K562 (cell line): ENCODE data around the gene LACTB. TPM values are rescaled to one million over a fixed set of nuclear protein-coding genes. Genes with fewer than 3 reads are reported as not detected.

ENCODE experiments used
- AFF1 ChIP-seq, 2 experiments: fragments of 450-650 bp; IDR thresholded peaks; 2 replicates each; pipeline ENCODE4 v1.6.1; 2018; ENCODE audit warnings: mild to moderate bottlenecking in 2 of 2, low read depth in 1 of 2; ENCODE audit not compliant: partially characterized antibody in 2 of 2
- ARID2 ChIP-seq: fragments of 450-650 bp; IDR thresholded peaks from 2 replicates; pipeline ENCODE4 v1.6.1; 2017; ENCODE audit warnings: antibody characterized with exemption, mild to moderate bottlenecking
- DLX4 ChIP-seq: fragments of 250-450 bp; sonication (Bioruptor Pico); IDR thresholded peaks from 2 replicates; pipeline ENCODE4 v1.6.1; 2021; ENCODE audit warnings: mild to moderate bottlenecking
- ERF ChIP-seq: fragments of 450-650 bp; formaldehyde crosslinking; IDR thresholded peaks from 2 replicates; pipeline ENCODE4 v1.4.0; 2020; ENCODE audit warnings: mild to moderate bottlenecking, mixed read lengths
- FOXK2 ChIP-seq, 2 experiments: fragments of 450-650 bp; IDR thresholded peaks in 1 of 2; conservative IDR thresholded peaks in 1 of 2; 2 replicates each; pipeline ENCODE4 v1.6.1; 2016; ENCODE audit warnings: low read depth in 2 of 2, mild to moderate bottlenecking in 1 of 2
- GABPB1 ChIP-seq: sonication (generic); formaldehyde crosslinking; IDR thresholded peaks from 2 replicates; pipeline ENCODE4 v1.8.0; 2022; ENCODE audit warnings: mild to moderate bottlenecking, missing genetic modification reagents
- HLTF ChIP-seq: fragments of 450-650 bp; IDR thresholded peaks from 2 replicates; pipeline ENCODE4 v1.6.1; 2016
- MTA3 ChIP-seq: fragments of 450-650 bp; formaldehyde crosslinking; IDR thresholded peaks from 2 replicates; pipeline ENCODE4 v1.6.1; 2017; ENCODE audit warnings: mild to moderate bottlenecking, borderline replicate concordance
- NCOA1 ChIP-seq: fragments of 450-650 bp; IDR thresholded peaks from 2 replicates; pipeline ENCODE4 v1.6.1; 2016; ENCODE audit warnings: low read depth
- NR2C2 ChIP-seq, 2 experiments: fragments of 200-800 bp in 1 of 2; sonication (Bioruptor generic) in 1 of 2; sonication (generic) in 1 of 2; formaldehyde crosslinking in 1 of 2; IDR thresholded peaks; 2 replicates each; pipeline versions ENCODE4 v1.6.1 to v1.8.0; 2016 to 2022; ENCODE audit warnings: mild to moderate bottlenecking in 1 of 2, missing compliant biosample characterization in 1 of 2, missing genetic modification characterization in 1 of 2, missing genetic modification reagents in 1 of 2
- PHF20 ChIP-seq: fragments of 450-650 bp; IDR thresholded peaks from 2 replicates; pipeline ENCODE4 v1.6.1; 2018; ENCODE audit not compliant: partially characterized antibody
- RAD51 ChIP-seq: fragments of 450-650 bp; IDR thresholded peaks from 2 replicates; pipeline ENCODE4 v1.7.1; 2016; ENCODE audit warnings: low read depth, mild to moderate bottlenecking, borderline replicate concordance
- RFX1 ChIP-seq: fragments of 450-650 bp; IDR thresholded peaks from 2 replicates; pipeline ENCODE4 v1.6.1; 2016; ENCODE audit warnings: mild to moderate bottlenecking, moderate library complexity
- SMARCA5 ChIP-seq: fragments of 450-650 bp; IDR thresholded peaks from 2 replicates; pipeline ENCODE4 v1.6.1; 2016
- SMARCE1 ChIP-seq: fragments of 450-650 bp; IDR thresholded peaks from 2 replicates; pipeline ENCODE4 v1.7.1; 2016; ENCODE audit warnings: mild to moderate bottlenecking
- SREBF2 ChIP-seq: sonication (generic); formaldehyde crosslinking; IDR thresholded peaks from 2 replicates; pipeline ENCODE4 v1.4.0; 2020; ENCODE audit warnings: mild to moderate bottlenecking, missing genetic modification reagents
- THRB ChIP-seq: fragments of 450-650 bp; formaldehyde crosslinking; conservative IDR thresholded peaks from 2 replicates; pipeline ENCODE4 v1.4.0; 2022; ENCODE audit warnings: mild to moderate bottlenecking, missing genetic modification characterization
- ZBTB26 ChIP-seq: fragments of 450-650 bp; formaldehyde crosslinking; IDR thresholded peaks from 2 replicates; pipeline ENCODE4 v1.4.0; 2022; ENCODE audit warnings: missing genetic modification characterization
- ZFX ChIP-seq: sonication (generic); formaldehyde crosslinking; IDR thresholded peaks from 2 replicates; pipeline ENCODE4 v1.8.0; 2022; ENCODE audit warnings: mild to moderate bottlenecking, missing genetic modification reagents, moderate library complexity
- ZNF224 ChIP-seq: sonication (generic); formaldehyde crosslinking; IDR thresholded peaks from 2 replicates; pipeline ENCODE4 v1.8.0; 2022; ENCODE audit warnings: mild to moderate bottlenecking, missing genetic modification reagents
- ZNF408 ChIP-seq: fragments of 250-450 bp; sonication (Bioruptor Pico); IDR thresholded peaks from 2 replicates; pipeline ENCODE4 v1.4.0; 2020; ENCODE audit warnings: low read depth, mild to moderate bottlenecking, moderate library complexity
- polyA plus RNA-seq, 8 experiments: library from polyadenylated mRNA; depleted of rRNA in 4 of 8; stranded (reverse) in 5 of 8; unstranded in 3 of 8; fragments of >200 nt; fragmentation: Nextera tagmentation in 2 of 8; fragmentation: Illumina TruSeq in 1 of 8; extraction: Ambion mirVana in 2 of 8; extraction: Trizol in 1 of 8; gene quantifications; 2 replicates each; pipeline versions ENCODE4 v1.2.1 to v1.2.3, GENCODE V29; 2011 to 2014; ENCODE audit warnings: inconsistent platforms in 1 of 8, missing spikeins in 1 of 8
- total RNA-seq, 7 experiments: library from RNA; depleted of rRNA in 6 of 7; stranded (reverse); fragments of >200 nt in 6 of 7; fragmentation: Illumina TruSeq in 2 of 7; extraction: Trizol in 2 of 7; gene quantifications; 2 replicates each; pipeline versions ENCODE4 v1.2.1 to v1.2.3, GENCODE V29; 2011 to 2021; ENCODE audit warnings: low replicate concordance in 1 of 7

The LACTB gene
- total and polyA plus RNA-seq, 9 of the 15 experiments (the other 6 are each of a cell fraction or from before 2014, with no cell fraction given): 3.1 to 15.5 (median 9.8) TPM

- TF ChIP-seq DLX4 (CRISPR knock-in tag) (no peak), SMARCA5 (peak; percentile 84; the same call in 1 of the 2 replicates), RFX1 (no peak), THRB (CRISPR knock-in tag) (peak; percentile 87), AFF1 (IDR thresholded peaks at IDR 0.05; ENCODE audit: low read depth in 1 of 2, partially characterized antibody in 2 of 2) (peak; percentile 53 to 61), NCOA1 (peak; percentile 29; the same call in 1 of the 2 replicates), SREBF2 (CRISPR knock-in tag) (no peak), ARID2 (peak; percentile 46; the same call in 1 of the 2 replicates), PHF20 (no peak), MTA3 (peak; percentile 26; the same call in 1 of the 2 replicates), RAD51 (0 out of 2 replicates have a peak, but pooled peaks have one; percentile 17), SMARCE1 (peak; percentile 74), ZNF408 (CRISPR knock-in tag) (no peak), HLTF (peak; percentile 75; the same call in 1 of the 2 replicates), FOXK2 (conservative IDR thresholded peaks at IDR 0.05 in 1 of 2, IDR thresholded peaks at IDR 0.05 in 1 of 2; ENCODE audit: low read depth in 2 of 2) (peak; percentile 31 to 47; a peak in 1 of 4 replicates), GABPB1 (CRISPR knock-in tag) (no peak), ZBTB26 (CRISPR knock-in tag) (0 out of 2 replicates have a peak, but pooled peaks have one; percentile 20), ZNF224 (CRISPR knock-in tag) (no peak), ERF (CRISPR knock-in tag) (no peak), NR2C2 (CRISPR knock-in tag; IDR thresholded peaks at IDR 0.05) (no peak), NR2C2 (tag; IDR thresholded peaks at IDR 0.05) (0 out of 2 replicates have a peak, but pooled peaks have one; percentile 19), ZFX (CRISPR knock-in tag) (no peak)
Observed at GRCh38 chr15:63189941-63190768, 68.5 kb downstream of the LACTB start (continued).
